ENCODE results near the gene STARD13. TPM values are rescaled to one million over a fixed set of nuclear protein-coding genes. Genes with fewer than 3 reads are reported as not detected.

Gene STARD13
- total and polyA plus RNA-seq, 4 donors, result 2.7 to 15.3 (median 5.7) TPM

DNA sequence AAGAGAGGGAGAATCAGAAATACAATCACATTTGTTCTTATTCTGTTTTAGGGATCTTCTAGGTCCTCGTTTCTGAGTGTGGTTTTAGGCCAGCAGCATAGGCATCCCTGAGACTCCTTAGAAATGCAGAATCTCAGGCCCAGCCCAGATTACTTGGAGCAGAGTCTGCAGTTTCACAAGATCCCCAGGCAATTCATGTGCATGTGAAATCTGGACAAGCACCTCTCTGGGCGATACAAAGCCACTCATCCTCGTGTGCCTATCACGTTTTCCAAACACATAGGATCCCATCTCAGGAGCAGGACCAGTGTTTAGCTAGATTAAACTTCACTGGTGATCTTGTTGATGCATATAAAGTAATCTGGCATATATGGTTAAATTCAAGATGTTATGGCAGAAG, 182.1 kb downstream of the STARD13 start (continued):
- TF ChIP-seq NR2F2 (IDR thresholded peaks at IDR 0.05), result no peak
- no peak for TF ChIP-seq TAF1 (conservative IDR thresholded peaks at IDR 0.05)
- no peak for TF ChIP-seq RAD21 (IDR thresholded peaks at IDR 0.05)

- H3K27me3 ChIP-seq (ENCODE audit: control insufficient read depth in 4 of 4, insufficient read depth in 4 of 4, low read length in 3 of 4), result no peaks in the 10 kb centered on the region
- no peak overlapping the region for H3K4me3 ChIP-seq (ENCODE audit: low read depth in 1 of 3, low read length in 3 of 3)
- WGBS, result 55% methylated on average over 2 of the region's 2 CpGs
- peaks cover 0 to 5% (median under 1%) of the 10 kb centered on the region in 4 donors for H3K9me3 ChIP-seq (ENCODE audit: control insufficient read depth in 4 of 4, low read length in 3 of 4)
- DNase-seq (ENCODE audit: low spot score), result no peak
- no peak overlapping the region for H3K9ac ChIP-seq (ENCODE audit: low read depth in 1 of 2, low read length in 2 of 2)
- TF ChIP-seq FOXA2 (IDR thresholded peaks at IDR 0.05) (no peak), GABPA (IDR thresholded peaks at IDR 0.05 in 1 of 2, conservative IDR thresholded peaks at IDR 0.05 in 1 of 2) (no peak), EGR1 (IDR thresholded peaks at IDR 0.05; ENCODE audit: low read depth in 2 of 2) (no peak), HNF4G (IDR thresholded peaks at IDR 0.05) (no peak), TAF1 (conservative IDR thresholded peaks at IDR 0.05) (no peak), RXRA (IDR thresholded peaks at IDR 0.05) (no peak), NR2F2 (IDR thresholded peaks at IDR 0.05) (no peak), FOXA1 (IDR thresholded peaks at IDR 0.05) (no peak), RAD21 (IDR thresholded peaks at IDR 0.05) (no peak), ATF3 (IDR thresholded peaks at IDR 0.05) (no peak), SP1 (IDR thresholded peaks at IDR 0.05) (no peak), YY1 (IDR thresholded peaks at IDR 0.05) (no peak), HNF4A (conservative IDR thresholded peaks at IDR 0.05) (no peak), JUND (IDR thresholded peaks at IDR 0.05) (no peak), REST (IDR thresholded peaks at IDR 0.05) (no peak), ZBTB33 (IDR thresholded peaks at IDR 0.05) (no peak)
- TF ChIP-seq, protein P1, sequence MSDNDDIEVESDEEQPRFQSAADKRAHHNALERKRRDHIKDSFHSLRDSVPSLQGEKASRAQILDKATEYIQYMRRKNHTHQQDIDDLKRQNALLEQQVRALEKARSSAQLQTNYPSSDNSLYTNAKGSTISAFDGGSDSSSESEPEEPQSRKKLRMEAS (IDR thresholded peaks at IDR 0.05), result no peak
- TF ChIP-seq, protein P2, sequence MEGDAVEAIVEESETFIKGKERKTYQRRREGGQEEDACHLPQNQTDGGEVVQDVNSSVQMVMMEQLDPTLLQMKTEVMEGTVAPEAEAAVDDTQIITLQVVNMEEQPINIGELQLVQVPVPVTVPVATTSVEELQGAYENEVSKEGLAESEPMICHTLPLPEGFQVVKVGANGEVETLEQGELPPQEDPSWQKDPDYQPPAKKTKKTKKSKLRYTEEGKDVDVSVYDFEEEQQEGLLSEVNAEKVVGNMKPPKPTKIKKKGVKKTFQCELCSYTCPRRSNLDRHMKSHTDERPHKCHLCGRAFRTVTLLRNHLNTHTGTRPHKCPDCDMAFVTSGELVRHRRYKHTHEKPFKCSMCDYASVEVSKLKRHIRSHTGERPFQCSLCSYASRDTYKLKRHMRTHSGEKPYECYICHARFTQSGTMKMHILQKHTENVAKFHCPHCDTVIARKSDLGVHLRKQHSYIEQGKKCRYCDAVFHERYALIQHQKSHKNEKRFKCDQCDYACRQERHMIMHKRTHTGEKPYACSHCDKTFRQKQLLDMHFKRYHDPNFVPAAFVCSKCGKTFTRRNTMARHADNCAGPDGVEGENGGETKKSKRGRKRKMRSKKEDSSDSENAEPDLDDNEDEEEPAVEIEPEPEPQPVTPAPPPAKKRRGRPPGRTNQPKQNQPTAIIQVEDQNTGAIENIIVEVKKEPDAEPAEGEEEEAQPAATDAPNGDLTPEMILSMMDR (IDR thresholded peaks at IDR 0.05; ENCODE audit: low read depth, low read length, missing input control), result no peak
- H3K27ac ChIP-seq (ENCODE audit: low read depth in 1 of 2, low read length in 2 of 2), result no peak overlapping the region
- peaks cover 0 to 19% (median 13%) of the 10 kb centered on the region in 4 donors for H3K36me3 ChIP-seq (ENCODE audit: control insufficient read depth in 4 of 4, insufficient read depth in 3 of 4, low read depth in 1 of 4, low read length in 3 of 4)
- H3K4me1 ChIP-seq (ENCODE audit: control insufficient read depth in 4 of 4, insufficient read depth in 4 of 4, low read length in 3 of 4), result no peaks in the 10 kb centered on the region
Observed at GRCh38 chr13:33101835-33102234, 183.7 kb downstream of the STARD13 start.

Measured in liver (tissue), 9 donors.